Fibroblast of mammary gland (primary cell): ENCODE results near the gene FTO.

Experiments used
- DNase-seq: peaks from one replicate; pipeline ENCODE4 v3.0.0-alpha.2; 2010; ENCODE audit warnings: low read depth
- H3K4me3 ChIP-seq: 2 replicates; pipeline ENCODE4 v1.5.1; 2011; ENCODE audit warnings: low read depth, mild to moderate bottlenecking, low read length, moderate library complexity; ENCODE audit not compliant: control insufficient read depth
- TF ChIP-seq, protein P1 (sequence below): conservative IDR thresholded peaks from 2 replicates; pipeline ENCODE4 v1.5.1; 2011; ENCODE audit warnings: low read depth, low read length, inconsistent platforms; ENCODE audit not compliant: control insufficient read depth, insufficient read depth

Gene FTO

GRCh38 chr16:53821487-53821886 lies 117.5 kb downstream of the FTO start:
- TF ChIP-seq, protein P1, sequence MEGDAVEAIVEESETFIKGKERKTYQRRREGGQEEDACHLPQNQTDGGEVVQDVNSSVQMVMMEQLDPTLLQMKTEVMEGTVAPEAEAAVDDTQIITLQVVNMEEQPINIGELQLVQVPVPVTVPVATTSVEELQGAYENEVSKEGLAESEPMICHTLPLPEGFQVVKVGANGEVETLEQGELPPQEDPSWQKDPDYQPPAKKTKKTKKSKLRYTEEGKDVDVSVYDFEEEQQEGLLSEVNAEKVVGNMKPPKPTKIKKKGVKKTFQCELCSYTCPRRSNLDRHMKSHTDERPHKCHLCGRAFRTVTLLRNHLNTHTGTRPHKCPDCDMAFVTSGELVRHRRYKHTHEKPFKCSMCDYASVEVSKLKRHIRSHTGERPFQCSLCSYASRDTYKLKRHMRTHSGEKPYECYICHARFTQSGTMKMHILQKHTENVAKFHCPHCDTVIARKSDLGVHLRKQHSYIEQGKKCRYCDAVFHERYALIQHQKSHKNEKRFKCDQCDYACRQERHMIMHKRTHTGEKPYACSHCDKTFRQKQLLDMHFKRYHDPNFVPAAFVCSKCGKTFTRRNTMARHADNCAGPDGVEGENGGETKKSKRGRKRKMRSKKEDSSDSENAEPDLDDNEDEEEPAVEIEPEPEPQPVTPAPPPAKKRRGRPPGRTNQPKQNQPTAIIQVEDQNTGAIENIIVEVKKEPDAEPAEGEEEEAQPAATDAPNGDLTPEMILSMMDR: no peak
- no peak overlapping the region for H3K4me3 ChIP-seq
- peak; percentile 26 for DNase-seq

DNA sequence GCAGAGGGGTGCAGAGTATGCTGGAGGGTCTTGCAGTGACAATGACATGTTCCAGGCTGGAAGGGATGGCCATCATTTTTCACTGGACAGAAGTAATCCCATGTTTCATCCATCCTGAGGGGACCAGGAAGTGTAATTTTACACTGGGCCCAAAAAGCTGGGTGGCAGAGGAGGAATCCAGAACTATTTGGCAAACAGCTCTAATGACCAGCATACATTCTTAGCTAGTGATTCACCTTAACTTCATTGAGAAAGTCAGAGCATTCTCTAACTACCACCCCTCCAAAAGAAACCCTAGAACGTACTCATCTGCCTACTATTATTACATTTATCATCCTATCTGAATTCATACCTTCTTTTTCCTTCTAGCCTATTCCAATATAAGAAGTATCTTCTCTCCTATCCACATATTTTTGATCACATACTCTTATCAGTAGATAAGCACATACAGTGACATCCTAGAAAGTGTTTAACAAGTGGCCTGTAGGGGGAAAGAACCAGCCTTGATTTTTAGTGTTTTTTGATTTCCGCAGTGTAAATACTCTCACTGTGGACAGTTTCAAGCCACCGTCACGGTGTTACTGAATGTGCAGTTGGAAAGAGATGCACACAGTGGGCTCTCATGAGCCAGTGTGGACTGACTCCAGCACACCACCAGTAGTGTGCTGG lies 118.1 kb downstream of the FTO start:
- TF ChIP-seq, protein P1: peak; percentile 26
- peak; percentile 77 for DNase-seq
- no peak overlapping the region for H3K4me3 ChIP-seq

- no peak for DNase-seq
- TF ChIP-seq, protein P1: no peak
- H3K4me3 ChIP-seq: no peak overlapping the region
Observed at GRCh38 chr16:53822936-53823529, 119.1 kb downstream of the FTO start.

DNA sequence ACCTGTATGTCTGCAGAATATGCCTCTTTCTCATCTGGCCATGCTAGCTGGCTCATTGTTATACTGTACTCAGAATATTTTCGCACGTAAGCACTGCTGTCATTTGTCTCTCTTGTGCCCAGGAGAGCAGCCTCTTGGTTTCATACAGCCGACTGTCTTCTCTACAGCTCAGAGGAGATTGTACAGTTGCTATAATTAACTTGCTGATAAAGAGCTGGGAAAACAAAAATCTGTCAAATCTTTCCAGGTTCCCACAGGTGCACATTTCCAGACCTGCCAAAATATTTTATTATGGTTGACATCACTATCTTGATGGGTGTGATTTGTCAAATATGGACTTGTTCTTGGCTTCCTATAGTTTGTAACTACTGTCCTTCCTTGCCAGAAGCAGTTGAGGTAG lies 122.7 kb downstream of the FTO start:
- H3K4me3 ChIP-seq: no peak overlapping the region
- TF ChIP-seq, protein P1: no peak
- DNase-seq: no peak

DNA sequence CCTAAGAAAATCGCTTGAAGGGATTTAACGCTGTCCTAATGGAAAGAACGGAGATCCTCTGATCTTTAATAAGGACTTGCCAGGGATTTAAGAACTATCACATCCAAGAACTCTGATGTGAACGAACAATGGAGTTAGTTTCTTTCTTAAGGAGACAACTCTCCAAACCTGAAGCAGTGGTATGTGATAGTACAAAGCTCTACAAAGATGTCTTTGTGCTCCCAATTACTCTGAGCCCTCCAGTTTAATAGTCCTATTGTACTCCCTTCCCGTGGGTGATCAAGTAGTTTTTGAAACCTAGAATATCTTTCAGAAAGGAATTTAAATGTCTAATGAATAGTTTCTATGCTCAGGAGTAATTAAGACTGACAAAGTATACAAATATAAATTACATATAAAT lies 123.8 kb downstream of the FTO start:
- no peak for DNase-seq
- TF ChIP-seq, protein P1: no peak

DNA sequence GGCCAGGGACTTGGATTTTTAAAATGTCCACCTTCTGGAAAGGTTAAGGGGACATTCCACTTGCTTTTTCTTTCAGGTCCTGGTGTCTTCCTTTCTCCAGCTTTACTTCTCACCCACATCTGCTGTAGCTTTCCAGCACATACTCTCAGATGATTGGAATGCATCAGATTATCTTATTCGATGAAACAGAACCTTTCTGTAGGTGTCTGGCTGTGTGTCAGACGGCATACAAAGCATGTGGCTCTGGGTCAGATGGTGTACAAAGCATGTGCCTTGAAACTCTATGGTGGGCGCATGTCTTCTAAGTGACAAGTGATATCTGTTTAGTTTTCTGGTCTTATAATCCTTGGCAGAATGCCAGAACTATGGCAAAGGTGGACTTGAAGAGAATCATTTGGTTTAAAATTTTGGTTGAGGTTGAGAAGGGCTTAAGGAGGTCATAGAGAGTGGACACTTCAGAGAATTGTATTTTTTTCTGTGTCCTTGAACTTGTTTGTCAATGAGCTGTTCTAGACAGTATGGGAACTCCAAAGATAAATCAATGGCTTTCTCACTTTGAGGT lies 125.3 kb downstream of the FTO start:
- TF ChIP-seq, protein P1: no peak
- no peak overlapping the region for H3K4me3 ChIP-seq
- DNase-seq: peak; percentile 45

More for the DNA sequence above, 123.8 kb downstream of the FTO start:
- no peak overlapping the region for H3K4me3 ChIP-seq
